ENCODE measurements around the gene RPS3. TPM values are rescaled to one million over a fixed set of nuclear protein-coding genes. Genes with fewer than 3 reads are reported as not detected.

RPS3 gene
- polyA plus RNA-seq, 3 donors, result 1,248 to 1,563 (median 1,448) TPM

DNA sequence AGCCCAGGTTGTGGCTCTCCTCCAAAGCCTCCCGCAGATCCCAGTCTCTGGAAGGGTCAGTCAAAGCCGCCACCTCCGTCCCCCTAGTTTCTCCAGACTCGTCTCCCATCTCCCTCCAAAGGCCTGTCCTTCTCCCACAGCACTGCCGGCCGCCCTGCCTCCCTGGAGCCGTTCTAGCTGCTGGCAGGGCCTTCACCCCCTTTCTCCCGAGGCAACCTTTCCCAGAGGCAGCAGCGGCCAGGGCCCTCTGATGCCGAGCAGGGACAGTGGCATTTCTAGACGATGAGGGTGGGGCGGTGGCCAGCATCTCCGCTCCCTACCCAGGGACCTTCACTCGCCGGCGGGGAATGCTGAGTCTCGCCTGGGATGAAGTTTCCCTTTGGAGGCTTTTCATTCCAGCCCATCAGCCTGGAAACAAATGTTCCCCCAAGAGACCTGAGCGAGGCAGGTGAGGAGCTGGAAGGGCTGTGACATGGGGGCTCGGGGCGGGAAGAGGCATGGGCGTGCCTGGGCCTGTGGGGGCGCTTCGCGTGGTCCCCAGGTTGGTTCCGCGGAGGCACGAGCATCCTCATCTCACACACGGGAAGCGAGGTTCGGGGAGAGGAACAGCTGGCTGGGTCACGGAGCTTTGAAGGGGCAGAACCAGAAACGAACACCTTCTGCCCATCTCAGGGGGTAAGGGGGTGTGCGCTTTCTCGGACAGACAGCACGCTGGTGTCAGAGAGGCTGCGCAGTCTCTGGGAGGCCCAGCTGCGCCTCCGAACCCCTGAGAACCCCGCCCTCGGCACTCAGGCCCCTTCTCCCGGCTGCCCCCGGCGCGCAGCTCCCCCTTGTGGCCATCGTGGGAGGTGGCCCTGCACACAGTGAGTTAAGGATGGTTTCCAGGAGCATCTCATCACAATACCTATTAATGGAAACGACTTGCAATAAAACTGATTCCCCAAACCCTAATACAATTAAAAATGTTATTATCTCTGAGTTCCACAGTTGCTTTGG is 51.8 kb downstream of the RPS3 start:
- TF ChIP-seq, protein P1, sequence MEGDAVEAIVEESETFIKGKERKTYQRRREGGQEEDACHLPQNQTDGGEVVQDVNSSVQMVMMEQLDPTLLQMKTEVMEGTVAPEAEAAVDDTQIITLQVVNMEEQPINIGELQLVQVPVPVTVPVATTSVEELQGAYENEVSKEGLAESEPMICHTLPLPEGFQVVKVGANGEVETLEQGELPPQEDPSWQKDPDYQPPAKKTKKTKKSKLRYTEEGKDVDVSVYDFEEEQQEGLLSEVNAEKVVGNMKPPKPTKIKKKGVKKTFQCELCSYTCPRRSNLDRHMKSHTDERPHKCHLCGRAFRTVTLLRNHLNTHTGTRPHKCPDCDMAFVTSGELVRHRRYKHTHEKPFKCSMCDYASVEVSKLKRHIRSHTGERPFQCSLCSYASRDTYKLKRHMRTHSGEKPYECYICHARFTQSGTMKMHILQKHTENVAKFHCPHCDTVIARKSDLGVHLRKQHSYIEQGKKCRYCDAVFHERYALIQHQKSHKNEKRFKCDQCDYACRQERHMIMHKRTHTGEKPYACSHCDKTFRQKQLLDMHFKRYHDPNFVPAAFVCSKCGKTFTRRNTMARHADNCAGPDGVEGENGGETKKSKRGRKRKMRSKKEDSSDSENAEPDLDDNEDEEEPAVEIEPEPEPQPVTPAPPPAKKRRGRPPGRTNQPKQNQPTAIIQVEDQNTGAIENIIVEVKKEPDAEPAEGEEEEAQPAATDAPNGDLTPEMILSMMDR (IDR thresholded peaks at IDR 0.05), result peak; percentile 67
- Histone ChIP-seq H3K4me1 (ENCODE audit: control insufficient read depth in 1 of 2, insufficient read depth in 2 of 2, low read length in 2 of 2) (no peaks in the 10 kb centered on the region), H3K4me2 (replicated peaks; ENCODE audit: extremely low read depth, low read length, poor library complexity, severe bottlenecking) (no peak overlapping the region), H3K9ac (ENCODE audit: insufficient read depth, low read length, poor library complexity, severe bottlenecking) (no peak overlapping the region), H3K4me3 (replicated peaks in 1 of 3; ENCODE audit: low read depth in 2 of 3, low read length in 3 of 3) (no peak overlapping the region), H3K27ac (ENCODE audit: low read depth in 1 of 2, low read length in 2 of 2) (no peak overlapping the region), H2AFZ (ENCODE audit: insufficient read depth, low read depth, low read length, poor library complexity, severe bottlenecking) (no peak overlapping the region), H4K20me1 (ENCODE audit: insufficient read depth, low read length) (no peaks in the 10 kb centered on the region), H3K9me3 (replicated peaks in 1 of 2; ENCODE audit: control insufficient read depth in 1 of 2, insufficient read depth in 1 of 2, low read length in 2 of 2) (peaks cover 0 to 4% of the 10 kb centered on the region in 2 donors), H3K79me2 (ENCODE audit: insufficient read depth, low read length) (no peaks in the 10 kb centered on the region), H3K36me3 (replicated peaks in 1 of 2; ENCODE audit: control insufficient read depth in 1 of 2, insufficient read depth in 2 of 2, low read length in 2 of 2) (peaks cover 0 to 9% of the 10 kb centered on the region in 2 donors), H3K27me3 (ENCODE audit: control insufficient read depth in 2 of 2, insufficient read depth in 2 of 2, low read length in 2 of 2) (no peaks in the 10 kb centered on the region)
- Mint-ChIP-seq H3K36me3 (peaks cover 24 to 25% of the 10 kb centered on the region in 2 donors), H3K27ac (no peak overlapping the region), H3K4me1 (no peaks in the 10 kb centered on the region), H3K27me3 (ENCODE audit: low read depth in 3 of 3) (peaks cover 0 to 4% (median 1%) of the 10 kb centered on the region in 3 donors), H3K9me3 (peaks cover 0 to 7% (median 2%) of the 10 kb centered on the region in 7 donors), H3K4me3 (no peak overlapping the region)
- 92% methylated on average over 25 of the region's 46 CpGs for WGBS (ENCODE audit: insufficient coverage)
- DNase-seq, result no peak
- intact Hi-C loops (cut with micrococcal nuclease), result no loop called here

GRCh38 chr11:75453916-75454655 is 54.8 kb downstream of the RPS3 start:
- peaks cover 0 to 4% of the 10 kb centered on the region in 2 donors for H3K9me3 ChIP-seq (replicated peaks in 1 of 2; ENCODE audit: control insufficient read depth in 1 of 2, insufficient read depth in 1 of 2, low read length in 2 of 2)

More at GRCh38 chr11:75453916-75454655, 54.8 kb downstream of the RPS3 start:
- Histone ChIP-seq H4K20me1 (ENCODE audit: insufficient read depth, low read length) (no peaks in the 10 kb centered on the region), H3K27me3 (ENCODE audit: control insufficient read depth in 2 of 2, insufficient read depth in 2 of 2, low read length in 2 of 2) (no peaks in the 10 kb centered on the region), H3K27ac (ENCODE audit: low read depth in 1 of 2, low read length in 2 of 2) (no peak overlapping the region), H3K4me3 (replicated peaks in 1 of 3; ENCODE audit: low read depth in 2 of 3, low read length in 3 of 3) (no peak overlapping the region), H3K9ac (ENCODE audit: insufficient read depth, low read length, poor library complexity, severe bottlenecking) (no peak overlapping the region), H3K79me2 (ENCODE audit: insufficient read depth, low read length) (no peaks in the 10 kb centered on the region), H2AFZ (ENCODE audit: insufficient read depth, low read depth, low read length, poor library complexity, severe bottlenecking) (no peak overlapping the region), H3K4me2 (replicated peaks; ENCODE audit: extremely low read depth, low read length, poor library complexity, severe bottlenecking) (no peak overlapping the region), H3K4me1 (ENCODE audit: control insufficient read depth in 1 of 2, insufficient read depth in 2 of 2, low read length in 2 of 2) (no peaks in the 10 kb centered on the region), H3K36me3 (replicated peaks in 1 of 2; ENCODE audit: control insufficient read depth in 1 of 2, insufficient read depth in 2 of 2, low read length in 2 of 2) (peaks cover 0 to 16% of the 10 kb centered on the region in 2 donors)
- no peak overlapping the region for H3K27ac Mint-ChIP-seq
- no peaks in the 10 kb centered on the region for H3K4me1 Mint-ChIP-seq
- peaks cover 1 to 4% (median 3%) of the 10 kb centered on the region in 3 donors for H3K27me3 Mint-ChIP-seq (ENCODE audit: low read depth in 3 of 3)
- intact Hi-C loops (cut with micrococcal nuclease), result no loop called here
- TF ChIP-seq, protein P1 (IDR thresholded peaks at IDR 0.05), result no peak
- H3K36me3 Mint-ChIP-seq, result peaks cover 22 to 23% of the 10 kb centered on the region in 2 donors
- H3K4me3 Mint-ChIP-seq, result no peak overlapping the region
- no peak for DNase-seq
- H3K9me3 Mint-ChIP-seq, result peaks cover 0 to 7% (median 2%) of the 10 kb centered on the region in 7 donors
- WGBS (ENCODE audit: insufficient coverage), result 100% methylated on average over 4 of the region's 9 CpGs

Measured in CD14-positive monocyte (primary cell).